AG09309 (cell line): ENCODE measurements around the gene RGS16.

Source experiments
- DNase-seq: peaks from one replicate; pipeline ENCODE4 v3.0.0-alpha.2; 2010; ENCODE audit warnings: low read depth
- H3K4me3 ChIP-seq: 2 replicates; pipeline ENCODE4 v1.5.1; 2011; ENCODE audit warnings: mild to moderate bottlenecking, low read depth, low read length, moderate library complexity; ENCODE audit not compliant: control insufficient read depth
- TF ChIP-seq, protein P1 (sequence below): IDR thresholded peaks from 2 replicates; pipeline ENCODE4 v1.5.1; 2011; ENCODE audit warnings: mild to moderate bottlenecking, low read depth, low read length, inconsistent platforms; ENCODE audit not compliant: insufficient read depth, control insufficient read depth; ENCODE audit errors: missing control alignments

Gene RGS16

DNA sequence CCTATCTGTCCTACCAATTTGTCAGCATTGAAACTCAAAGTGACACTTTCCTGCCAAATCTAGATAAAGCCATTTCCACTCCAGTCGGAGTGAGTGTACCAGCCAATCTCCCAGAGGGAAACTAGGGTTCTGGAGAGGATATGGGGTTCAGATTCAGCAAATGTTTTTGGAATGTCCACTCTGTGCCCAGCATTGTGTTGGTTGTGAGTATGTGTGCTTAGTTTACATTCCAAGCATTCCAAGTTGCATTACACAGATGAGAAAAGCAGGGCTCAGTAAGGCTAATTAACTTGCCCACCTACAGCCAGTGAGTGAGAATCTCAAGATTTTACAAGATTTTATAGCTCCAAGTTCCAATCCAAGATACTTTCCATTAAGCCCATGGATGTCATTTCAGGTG, 26.4 kb upstream of the RGS16 start:
- DNase-seq, result no peak

DNA sequence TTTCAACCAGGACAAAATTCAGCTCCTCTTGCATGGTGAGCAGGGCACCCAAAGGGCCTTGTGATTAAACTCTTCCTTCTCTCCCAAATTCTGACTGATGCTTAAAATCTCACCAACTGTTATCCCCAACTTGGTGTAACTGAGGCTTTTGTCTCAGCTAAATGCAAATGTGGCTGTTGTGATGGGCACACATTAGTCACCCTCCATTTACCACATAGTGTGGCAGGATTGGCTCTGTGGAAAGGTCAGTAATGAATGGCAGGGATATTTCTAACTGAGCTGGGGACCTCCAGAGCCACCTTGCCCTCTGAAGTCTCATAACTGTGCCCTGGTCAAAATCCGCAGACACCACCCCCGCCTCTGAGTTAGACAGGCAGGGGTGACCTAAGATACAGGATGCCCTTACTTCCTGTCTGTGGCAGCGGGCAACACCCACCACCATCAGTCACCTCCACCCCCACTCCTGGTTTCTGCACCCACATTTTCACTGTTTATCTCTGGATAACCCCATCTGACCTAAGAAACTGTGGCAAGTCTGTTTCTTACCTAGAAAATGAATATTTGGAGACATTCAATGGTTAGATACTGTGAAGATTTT, 25.4 kb upstream of the RGS16 start:
- TF ChIP-seq, protein P1, sequence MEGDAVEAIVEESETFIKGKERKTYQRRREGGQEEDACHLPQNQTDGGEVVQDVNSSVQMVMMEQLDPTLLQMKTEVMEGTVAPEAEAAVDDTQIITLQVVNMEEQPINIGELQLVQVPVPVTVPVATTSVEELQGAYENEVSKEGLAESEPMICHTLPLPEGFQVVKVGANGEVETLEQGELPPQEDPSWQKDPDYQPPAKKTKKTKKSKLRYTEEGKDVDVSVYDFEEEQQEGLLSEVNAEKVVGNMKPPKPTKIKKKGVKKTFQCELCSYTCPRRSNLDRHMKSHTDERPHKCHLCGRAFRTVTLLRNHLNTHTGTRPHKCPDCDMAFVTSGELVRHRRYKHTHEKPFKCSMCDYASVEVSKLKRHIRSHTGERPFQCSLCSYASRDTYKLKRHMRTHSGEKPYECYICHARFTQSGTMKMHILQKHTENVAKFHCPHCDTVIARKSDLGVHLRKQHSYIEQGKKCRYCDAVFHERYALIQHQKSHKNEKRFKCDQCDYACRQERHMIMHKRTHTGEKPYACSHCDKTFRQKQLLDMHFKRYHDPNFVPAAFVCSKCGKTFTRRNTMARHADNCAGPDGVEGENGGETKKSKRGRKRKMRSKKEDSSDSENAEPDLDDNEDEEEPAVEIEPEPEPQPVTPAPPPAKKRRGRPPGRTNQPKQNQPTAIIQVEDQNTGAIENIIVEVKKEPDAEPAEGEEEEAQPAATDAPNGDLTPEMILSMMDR, result no peak
- no peak for DNase-seq
- no peak overlapping the region for H3K4me3 ChIP-seq

More for the DNA sequence above, 26.4 kb upstream of the RGS16 start:
- no peak overlapping the region for H3K4me3 ChIP-seq
- TF ChIP-seq, protein P1, result no peak

DNA sequence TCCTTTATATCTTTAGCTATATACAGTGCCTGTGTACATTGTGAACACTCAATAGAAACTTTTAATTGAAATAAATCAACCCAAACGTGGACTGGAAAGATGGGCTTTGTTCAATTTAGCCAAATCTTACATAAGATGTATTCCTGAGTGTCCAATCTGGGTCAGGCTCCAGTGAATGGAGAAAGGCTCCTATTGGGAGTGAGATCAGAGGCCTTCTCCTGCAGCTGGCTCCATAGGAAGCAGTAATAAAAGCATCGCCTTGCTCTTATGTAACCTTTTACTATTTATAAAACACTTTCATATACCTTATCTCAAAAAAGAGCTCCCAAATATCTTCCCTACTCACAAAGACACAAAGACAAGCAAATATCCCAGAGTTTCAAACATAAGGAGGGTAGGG, 24.9 kb upstream of the RGS16 start:
- no peak for DNase-seq
- H3K4me3 ChIP-seq, result no peak overlapping the region
- TF ChIP-seq, protein P1, result no peak

DNA sequence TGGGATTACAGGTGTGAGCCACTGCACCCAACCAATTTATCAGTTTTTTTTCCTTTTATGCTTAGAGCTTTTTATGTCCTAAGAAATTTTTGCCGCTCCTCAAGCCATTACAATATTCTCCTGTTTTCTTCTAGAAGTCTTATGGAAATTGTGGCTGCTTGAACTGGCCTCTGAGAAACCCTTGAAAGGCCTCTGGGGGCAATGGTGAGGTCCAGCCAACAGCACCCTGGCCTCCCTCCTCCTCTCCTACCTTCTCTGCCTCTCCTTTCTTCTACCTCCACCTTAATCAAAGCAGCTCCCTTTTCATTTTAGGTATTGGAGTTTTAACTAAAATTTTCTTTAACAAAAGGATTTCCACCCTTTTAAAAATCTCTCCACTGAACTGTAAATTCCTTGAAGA, 24.5 kb upstream of the RGS16 start:
- no peak for DNase-seq
- TF ChIP-seq, protein P1, result no peak
- H3K4me3 ChIP-seq, result no peak overlapping the region

DNA sequence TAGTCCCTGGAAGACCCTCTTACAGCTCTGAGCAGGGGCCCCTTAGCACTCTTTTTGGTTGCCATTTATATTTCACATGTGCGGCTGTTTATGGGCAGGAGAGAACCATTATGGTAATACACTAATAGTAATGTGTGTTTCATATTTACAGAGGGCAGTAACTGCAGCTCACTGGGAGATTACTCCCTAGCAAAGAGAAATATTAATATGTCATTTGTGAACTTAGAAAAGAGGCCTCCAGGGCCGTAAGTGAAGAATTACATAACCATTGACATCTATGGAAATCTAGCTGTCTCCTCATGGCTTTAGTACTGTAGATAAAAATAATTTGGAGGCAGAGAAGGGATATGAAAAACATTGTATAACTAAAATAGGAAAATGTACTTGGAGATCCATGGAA, 23.4 kb upstream of the RGS16 start:
- TF ChIP-seq, protein P1, result no peak
- no peak for DNase-seq
- H3K4me3 ChIP-seq, result no peak overlapping the region

DNA sequence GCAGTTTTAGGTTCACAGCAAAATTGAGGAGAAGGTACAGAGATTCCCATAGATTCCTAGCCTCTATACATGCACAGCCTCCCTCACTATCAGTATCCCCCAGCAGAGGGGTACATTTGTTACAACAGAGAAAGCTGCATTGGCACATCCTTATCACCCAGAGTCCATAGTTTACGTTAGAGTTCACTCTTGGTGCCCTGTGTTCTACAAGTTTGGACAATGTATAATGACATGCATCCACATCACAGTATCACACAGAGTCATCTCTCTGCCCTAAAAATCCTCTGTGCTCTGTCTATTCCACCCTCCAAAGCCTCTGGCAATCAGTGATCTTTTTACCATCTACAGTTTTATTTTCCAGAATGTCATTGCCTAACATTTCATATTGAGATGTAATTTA, 22.3 kb upstream of the RGS16 start:
- no peak for DNase-seq
- H3K4me3 ChIP-seq, result no peak overlapping the region
- TF ChIP-seq, protein P1, result no peak
